ENCODE data around the gene POLR2H. TPM values are rescaled to one million over a fixed set of nuclear protein-coding genes. Genes with fewer than 3 reads are reported as not detected.

POLR2H gene
- total and polyA plus RNA-seq, 2 experiments from 2014 or later: 66.3 to 81.2 TPM

- Histone ChIP-seq H3K36me3 (ENCODE audit: low read depth) (no peaks in the 10 kb centered on the region), H3F3A (ENCODE audit: insufficient read depth) (no peaks in the 10 kb centered on the region), H3K27ac (no peak overlapping the region), H4K20me1 (ENCODE audit: insufficient read depth) (no peaks in the 10 kb centered on the region), H3K9me3 (ENCODE audit: low read depth) (no peaks in the 10 kb centered on the region), H2AFZ (no peak overlapping the region), H3K79me2 (ENCODE audit: insufficient read depth) (no peaks in the 10 kb centered on the region), H3K9ac (no peak overlapping the region), H3K27me3 (replicated peaks; ENCODE audit: insufficient read depth) (no peaks in the 10 kb centered on the region), H3K9me2 (ENCODE audit: insufficient read depth) (no peaks in the 10 kb centered on the region), H3K4me2 (ENCODE audit: unreplicated experiment) (no peak overlapping the region), H3K4me1 (ENCODE audit: insufficient read depth) (no peaks in the 10 kb centered on the region), H3K4me3 (no peak overlapping the region)
- no peak for DNase-seq
- no peak for TF ChIP-seq EZH2phosphoT487 (IDR thresholded peaks at IDR 0.05; ENCODE audit: insufficient read depth, low read depth)
- no peak for TF ChIP-seq EZH2 (IDR thresholded peaks at IDR 0.05; ENCODE audit: insufficient read depth, poor library complexity, severe bottlenecking)
- WGBS, 2 experiments (ENCODE audit: low coverage in 1 of 2, low lambda C conversion rate in 2 of 2, missing lambda C conversion rate in 2 of 2): 85 to 90% methylated on average over 4 of the region's 4 CpGs
- in situ Hi-C loops (cut with MboI): no loop called here
Observed at GRCh38 chr3:184415203-184415490, 53.6 kb downstream of the POLR2H start.

GRCh38 chr3:184417619-184418327, 56.3 kb downstream of the POLR2H start:
- H3K4me2 ChIP-seq (ENCODE audit: unreplicated experiment): no peak overlapping the region
- 20 to 25% methylated on average over 14 of the region's 14 CpGs for WGBS, 2 experiments (ENCODE audit: low coverage in 1 of 2, low lambda C conversion rate in 2 of 2, missing lambda C conversion rate in 2 of 2)
- H3K9me3 ChIP-seq (ENCODE audit: low read depth): no peaks in the 10 kb centered on the region
- no peak overlapping the region for H3K4me3 ChIP-seq
- no peak for TF ChIP-seq EZH2phosphoT487 (IDR thresholded peaks at IDR 0.05; ENCODE audit: insufficient read depth, low read depth)
- no peak for TF ChIP-seq EZH2 (IDR thresholded peaks at IDR 0.05; ENCODE audit: insufficient read depth, poor library complexity, severe bottlenecking)
- H3K27me3 ChIP-seq (replicated peaks; ENCODE audit: insufficient read depth): no peaks in the 10 kb centered on the region
- peak; percentile 78 for DNase-seq
- in situ Hi-C loops (cut with MboI): no loop called here
- no peak overlapping the region for H2AFZ ChIP-seq
- H3K79me2 ChIP-seq (ENCODE audit: insufficient read depth): no peaks in the 10 kb centered on the region
- no peaks in the 10 kb centered on the region for H3F3A ChIP-seq (ENCODE audit: insufficient read depth)
- H3K9me2 ChIP-seq (ENCODE audit: insufficient read depth): no peaks in the 10 kb centered on the region
- H4K20me1 ChIP-seq (ENCODE audit: insufficient read depth): no peaks in the 10 kb centered on the region
- H3K27ac ChIP-seq: no peak overlapping the region
- H3K9ac ChIP-seq: no peak overlapping the region
- H3K4me1 ChIP-seq (ENCODE audit: insufficient read depth): no peaks in the 10 kb centered on the region
- no peaks in the 10 kb centered on the region for H3K36me3 ChIP-seq (ENCODE audit: low read depth)

Small RNA genes lying within 50 kb of the gene (small RNA-seq; reads per million reads assigned to genes)
- 81.6 reads per million, percentile 94 among the genes with 10 or more reads in this experiment for gene SNORD66 (ENCODE audit: low read depth, low replicate concordance)

Other genes starting within 250 kb of the POLR2H start
- 27.8 and 55.5 TPM in 2 replicates for gene EIF2B5, start 226.4 kb upstream of the POLR2H start, total RNA-seq (2014; rRNA removed; shearing (Covaris generic))
- gene EIF2B5, start 226.4 kb upstream of the POLR2H start, polyA plus RNA-seq (2016; fragmentation: Nextera tagmentation; extraction: Ambion mirVana): 28.3 and 31.2 TPM in 2 replicates
- gene DVL3, start 206.3 kb upstream of the POLR2H start, total RNA-seq (2014; rRNA removed; shearing (Covaris generic)): 66.9 and 76.4 TPM in 2 replicates
- gene DVL3, start 206.3 kb upstream of the POLR2H start, polyA plus RNA-seq (2016; fragmentation: Nextera tagmentation; extraction: Ambion mirVana): 31.1 and 42.7 TPM in 2 replicates
- 889 and 951 TPM in 2 replicates for gene AP2M1, start 186.9 kb upstream of the POLR2H start, total RNA-seq (2014; rRNA removed; shearing (Covaris generic))
- gene AP2M1, start 186.9 kb upstream of the POLR2H start, polyA plus RNA-seq (2016; fragmentation: Nextera tagmentation; extraction: Ambion mirVana): 1,073 and 1,100 TPM in 2 replicates
- 47.8 and 56.5 TPM in 2 replicates for gene ABCF3, start 175.5 kb upstream of the POLR2H start, total RNA-seq (2014; rRNA removed; shearing (Covaris generic))
- 58.6 and 59.1 TPM in 2 replicates for gene ABCF3, start 175.5 kb upstream of the POLR2H start, polyA plus RNA-seq (2016; fragmentation: Nextera tagmentation; extraction: Ambion mirVana)
- gene VWA5B2, start 132.1 kb upstream of the POLR2H start, total RNA-seq (2014; rRNA removed; shearing (Covaris generic)): not detected in 2 replicates
- not detected in 2 replicates for gene VWA5B2, start 132.1 kb upstream of the POLR2H start, polyA plus RNA-seq (2016; fragmentation: Nextera tagmentation; extraction: Ambion mirVana)
- gene ALG3, start 112.7 kb upstream of the POLR2H start, total RNA-seq (2014; rRNA removed; shearing (Covaris generic)): 52.7 and 66.1 TPM in 2 replicates
- gene ALG3, start 112.7 kb upstream of the POLR2H start, polyA plus RNA-seq (2016; fragmentation: Nextera tagmentation; extraction: Ambion mirVana): 94.2 and 94.7 TPM in 2 replicates
- 4.0 and 7.2 TPM in 2 replicates for gene EEF1AKMT4, start 112.0 kb upstream of the POLR2H start, total RNA-seq (2014; rRNA removed; shearing (Covaris generic))
- 5.3 and 6.1 TPM in 2 replicates for gene EEF1AKMT4, start 112.0 kb upstream of the POLR2H start, polyA plus RNA-seq (2016; fragmentation: Nextera tagmentation; extraction: Ambion mirVana)
- gene CAMK2N2, start 100.2 kb upstream of the POLR2H start, total RNA-seq (2014; rRNA removed; shearing (Covaris generic)): 0.11 TPM in 1 of 2 replicates, not detected in the other
- gene CAMK2N2, start 100.2 kb upstream of the POLR2H start, polyA plus RNA-seq (2016; fragmentation: Nextera tagmentation; extraction: Ambion mirVana): 0.14 TPM in 1 of 2 replicates, not detected in the other
- gene ECE2, start 85.7 kb upstream of the POLR2H start, total RNA-seq (2014; rRNA removed; shearing (Covaris generic)): not detected in 2 replicates
- not detected in 2 replicates for gene ECE2, start 85.7 kb upstream of the POLR2H start, polyA plus RNA-seq (2016; fragmentation: Nextera tagmentation; extraction: Ambion mirVana)
- gene PSMD2, start 62.5 kb upstream of the POLR2H start, total RNA-seq (2014; rRNA removed; shearing (Covaris generic)): 596 and 602 TPM in 2 replicates
- gene PSMD2, start 62.5 kb upstream of the POLR2H start, polyA plus RNA-seq (2016; fragmentation: Nextera tagmentation; extraction: Ambion mirVana): 513 and 518 TPM in 2 replicates
- gene EIF4G1, start 47.1 kb upstream of the POLR2H start, total RNA-seq (2014; rRNA removed; shearing (Covaris generic)): 366 and 370 TPM in 2 replicates
- 183 and 184 TPM in 2 replicates for gene EIF4G1, start 47.1 kb upstream of the POLR2H start, polyA plus RNA-seq (2016; fragmentation: Nextera tagmentation; extraction: Ambion mirVana)
- gene FAM131A, start 24.1 kb upstream of the POLR2H start, total RNA-seq (2014; rRNA removed; shearing (Covaris generic)): 24.5 and 44.9 TPM in 2 replicates
- gene FAM131A, start 24.1 kb upstream of the POLR2H start, polyA plus RNA-seq (2016; fragmentation: Nextera tagmentation; extraction: Ambion mirVana): 5.6 and 7.0 TPM in 2 replicates
- 1.2 and 1.8 TPM in 2 replicates for gene CLCN2, start 105 bp upstream of the POLR2H start, total RNA-seq (2014; rRNA removed; shearing (Covaris generic))
- gene CLCN2, start 105 bp upstream of the POLR2H start, polyA plus RNA-seq (2016; fragmentation: Nextera tagmentation; extraction: Ambion mirVana): 1.3 and 1.5 TPM in 2 replicates
- gene THPO, start 16.5 kb downstream of the POLR2H start, total RNA-seq (2014; rRNA removed; shearing (Covaris generic)): not detected in 2 replicates
- gene THPO, start 16.5 kb downstream of the POLR2H start, polyA plus RNA-seq (2016; fragmentation: Nextera tagmentation; extraction: Ambion mirVana): not detected in 2 replicates
- 0.22 and 0.25 TPM in 2 replicates for gene CHRD, start 18.3 kb downstream of the POLR2H start, total RNA-seq (2014; rRNA removed; shearing (Covaris generic))
- 0.13 and 0.15 TPM in 2 replicates for gene CHRD, start 18.3 kb downstream of the POLR2H start, polyA plus RNA-seq (2016; fragmentation: Nextera tagmentation; extraction: Ambion mirVana)
- gene EPHB3, start 200.1 kb downstream of the POLR2H start, total RNA-seq (2014; rRNA removed; shearing (Covaris generic)): 3.0 and 16.9 TPM in 2 replicates
- 1.6 and 1.7 TPM in 2 replicates for gene EPHB3, start 200.1 kb downstream of the POLR2H start, polyA plus RNA-seq (2016; fragmentation: Nextera tagmentation; extraction: Ambion mirVana)

All from GM23248 (cell line).